CD4-positive, alpha-beta T cell treated with Interleukin-15 for 4 hours (primary cell): ENCODE data around the gene TRA2B.
"Not testable (repeated sequence)": the region's sequence is repeated elsewhere in the genome, so short reads cannot be mapped to it uniquely, and the experiment has no call there.

ENCODE experiments used
- DNase-seq: peaks from one replicate; pipeline ENCODE4 v3.0.0-alpha.2; 2020; ENCODE audit warnings: low spot score

Gene TRA2B

DNA sequence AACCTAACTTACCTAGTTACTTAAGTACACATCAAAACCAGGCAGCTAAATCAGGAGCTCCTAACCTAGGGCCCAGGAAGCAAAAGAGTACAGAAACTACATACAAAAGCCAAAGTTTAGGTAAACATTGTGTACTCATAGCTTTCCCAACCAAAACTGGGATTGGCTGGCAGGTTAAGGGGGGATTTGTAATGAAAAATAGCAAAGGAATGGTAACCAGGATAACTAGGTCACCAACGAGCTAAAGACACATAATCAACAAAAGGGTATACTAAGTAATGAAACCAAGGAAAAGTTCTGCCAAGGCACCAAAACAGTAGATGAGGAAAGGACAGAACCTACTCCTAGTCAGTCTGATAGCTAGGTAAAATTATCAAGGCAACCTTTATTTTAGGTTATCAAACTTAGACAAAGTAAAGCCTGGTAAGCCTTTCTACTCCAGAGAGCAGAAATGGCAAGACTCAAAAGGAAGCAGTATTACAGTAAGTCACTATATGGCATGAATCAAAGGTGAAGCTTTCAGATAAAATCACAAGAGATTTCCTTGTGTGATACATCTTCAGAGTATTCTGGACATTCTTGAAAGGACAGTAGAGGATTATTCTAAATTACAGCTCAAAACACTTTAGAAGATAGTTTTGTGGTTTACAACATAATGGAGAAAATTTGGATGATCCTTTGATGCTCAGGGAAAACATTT, 10.2 kb downstream of the TRA2B start:
- no peak for DNase-seq

GRCh38 chr3:185926445-185926844, 11.4 kb downstream of the TRA2B start:
- no peak for DNase-seq

DNA sequence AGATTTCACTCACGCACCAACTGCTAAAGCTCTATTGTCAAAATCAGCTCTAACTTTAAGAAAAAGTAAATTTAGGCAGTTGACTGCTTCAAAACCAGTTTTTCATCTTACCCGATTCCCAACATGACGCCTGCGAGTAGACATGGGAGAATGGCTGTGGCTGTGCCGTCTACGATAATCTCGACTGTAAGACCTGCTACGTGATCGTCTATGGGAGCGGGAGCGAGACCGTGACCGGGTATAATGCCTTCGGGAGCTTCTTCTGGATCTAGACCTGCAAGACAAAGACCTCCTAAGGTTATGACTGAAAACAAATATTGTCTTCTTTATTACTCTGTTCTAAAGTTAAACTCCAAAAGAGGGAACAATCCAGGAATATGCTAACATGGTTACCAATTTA, 12.5 kb downstream of the TRA2B start:
- DNase-seq: no peak

DNA sequence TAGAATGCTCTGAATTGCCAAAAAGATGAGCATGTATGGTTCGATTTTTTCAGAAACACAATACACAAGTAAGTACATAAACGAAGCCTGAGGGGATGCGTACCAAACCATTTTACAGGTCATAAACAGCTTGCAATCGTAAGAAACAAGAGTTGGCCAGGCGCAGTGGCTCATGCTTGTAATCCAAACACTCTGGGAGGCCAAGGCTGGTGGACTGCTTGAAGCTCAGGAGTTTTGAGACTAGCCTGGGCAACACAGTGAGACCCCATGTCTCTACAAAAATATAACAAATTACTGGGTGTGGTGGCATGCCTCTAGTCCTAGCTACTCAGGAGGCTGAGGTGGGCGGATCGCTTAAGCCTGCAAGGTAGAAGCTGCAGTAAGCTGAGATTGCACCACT, 13.4 kb downstream of the TRA2B start:
- DNase-seq: no peak

DNA sequence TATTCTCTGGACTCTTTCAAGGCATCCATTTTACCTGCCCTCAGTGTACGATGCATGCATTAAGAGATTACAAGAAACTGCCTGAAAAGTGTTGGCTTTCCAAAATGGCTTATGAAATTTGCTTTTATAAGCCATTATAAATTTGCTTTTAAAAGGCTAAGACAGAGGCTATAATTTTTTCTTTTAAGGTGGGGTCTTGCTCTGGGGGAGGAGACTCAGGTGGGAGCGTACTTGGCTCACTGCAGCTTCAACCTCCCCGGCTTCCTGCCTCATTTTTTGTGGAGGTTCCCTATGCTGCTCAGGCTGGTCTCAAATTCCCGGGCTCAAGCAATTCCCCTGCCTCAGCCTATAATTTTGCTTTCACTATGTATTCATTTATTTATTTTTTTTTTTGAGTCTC, 17.6 kb downstream of the TRA2B start:
- no peak for DNase-seq

- no peak for DNase-seq
These were observed 21.6 kb downstream of the TRA2B start for GRCh38 chr3:185916042-185916833.

- DNase-seq: no peak
These were observed 22.2 kb downstream of the TRA2B start for GRCh38 chr3:185915642-185916041.

DNA sequence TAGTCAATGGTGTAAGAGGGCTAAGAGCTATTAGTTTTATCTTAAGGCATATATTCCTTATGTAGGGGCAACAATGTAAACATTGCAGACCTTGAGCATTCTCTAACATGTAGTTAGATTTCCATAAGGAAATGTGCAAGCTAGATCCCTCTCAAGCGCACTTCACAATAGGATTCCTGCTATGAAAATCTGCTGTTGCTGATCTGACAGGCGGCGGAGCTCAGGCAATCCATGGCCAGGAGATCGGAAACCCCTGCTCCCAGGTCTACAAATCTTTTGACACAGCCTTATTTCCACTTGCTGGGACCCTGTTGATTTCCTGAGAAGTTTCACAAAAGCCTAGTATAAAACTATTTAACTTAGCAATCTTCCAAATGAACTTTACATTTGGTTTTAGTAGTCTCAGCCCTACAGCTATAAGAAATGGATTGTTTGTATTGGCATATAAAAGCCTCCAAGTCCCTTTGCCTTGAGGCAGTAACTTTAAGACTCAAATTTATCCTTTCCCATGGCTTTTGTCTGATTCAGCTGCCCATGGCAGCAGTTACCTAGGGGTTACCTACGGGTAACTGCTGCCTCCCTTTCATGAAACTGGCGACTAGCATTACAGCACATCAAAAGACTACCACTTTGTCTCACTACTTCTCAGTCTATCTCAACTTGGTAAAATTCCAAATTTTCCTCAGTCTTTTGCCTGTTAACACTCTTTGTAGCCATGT, 22.7 kb downstream of the TRA2B start:
- no peak for DNase-seq

DNA sequence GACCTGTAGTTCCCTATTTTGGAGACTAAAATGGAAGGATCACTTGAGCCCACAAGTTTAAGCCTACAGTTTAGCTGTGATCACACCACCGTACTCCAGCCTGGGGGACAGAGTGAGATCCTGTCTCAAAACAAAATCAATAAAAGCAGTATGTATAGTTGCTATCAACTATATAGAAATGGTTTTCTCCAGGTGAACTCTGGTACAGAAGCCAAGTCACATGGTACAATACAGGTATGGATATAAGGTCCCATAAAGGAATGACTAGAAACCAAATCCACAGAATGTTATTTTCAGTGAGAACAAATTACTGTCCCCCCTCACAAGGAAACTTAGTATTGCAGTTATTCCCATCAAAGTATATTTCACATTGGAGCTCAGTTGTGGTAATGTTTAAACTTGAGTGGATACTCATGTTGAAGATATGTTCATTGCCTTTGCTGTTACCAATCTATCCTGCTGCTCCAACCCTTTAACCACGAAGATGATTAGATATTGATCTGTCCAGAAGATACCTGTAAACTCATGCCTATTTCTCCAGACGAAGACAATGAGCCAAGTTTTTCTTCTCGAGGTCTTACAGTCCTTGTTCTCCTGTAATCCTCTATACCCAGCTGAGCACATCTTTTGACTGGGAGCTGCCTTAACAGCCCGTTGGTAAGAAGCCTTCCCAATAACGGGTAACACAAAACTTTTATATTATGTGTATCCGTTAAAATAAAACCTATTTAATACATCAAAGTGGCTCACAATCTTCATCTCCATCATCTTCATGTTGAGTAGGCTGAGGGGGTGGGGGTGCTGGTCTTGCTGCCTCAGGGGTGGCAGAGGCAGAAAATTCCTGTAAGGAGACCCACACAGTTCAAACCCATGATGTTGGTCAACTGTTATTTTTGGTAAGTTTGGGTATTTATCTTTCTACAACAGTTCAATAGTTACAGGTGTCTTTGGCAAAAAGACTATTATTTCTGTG, 24.6 kb downstream of the TRA2B start:
- no peak for DNase-seq

- no peak for DNase-seq
These were observed 25.3 kb downstream of the TRA2B start for GRCh38 chr3:185912512-185912911.

DNA sequence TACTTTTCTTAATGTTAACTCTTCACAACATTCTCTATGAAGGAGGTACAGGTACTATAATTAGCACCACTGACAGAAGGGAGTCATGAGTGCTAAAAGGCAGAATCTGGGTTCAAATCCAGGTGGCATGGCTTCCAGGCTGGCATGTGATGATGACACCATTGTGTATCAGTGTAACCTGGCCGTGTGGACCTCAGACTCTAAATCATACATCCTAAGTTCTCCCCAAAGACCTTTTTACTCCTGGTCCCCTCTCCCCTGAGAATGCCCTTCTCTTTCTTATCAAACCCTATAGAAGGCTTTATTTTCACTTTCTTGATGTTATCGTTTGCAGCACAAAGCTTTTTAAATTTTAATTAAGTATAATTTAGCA, 26.8 kb downstream of the TRA2B start:
- not testable (repeated sequence) for DNase-seq

DNA sequence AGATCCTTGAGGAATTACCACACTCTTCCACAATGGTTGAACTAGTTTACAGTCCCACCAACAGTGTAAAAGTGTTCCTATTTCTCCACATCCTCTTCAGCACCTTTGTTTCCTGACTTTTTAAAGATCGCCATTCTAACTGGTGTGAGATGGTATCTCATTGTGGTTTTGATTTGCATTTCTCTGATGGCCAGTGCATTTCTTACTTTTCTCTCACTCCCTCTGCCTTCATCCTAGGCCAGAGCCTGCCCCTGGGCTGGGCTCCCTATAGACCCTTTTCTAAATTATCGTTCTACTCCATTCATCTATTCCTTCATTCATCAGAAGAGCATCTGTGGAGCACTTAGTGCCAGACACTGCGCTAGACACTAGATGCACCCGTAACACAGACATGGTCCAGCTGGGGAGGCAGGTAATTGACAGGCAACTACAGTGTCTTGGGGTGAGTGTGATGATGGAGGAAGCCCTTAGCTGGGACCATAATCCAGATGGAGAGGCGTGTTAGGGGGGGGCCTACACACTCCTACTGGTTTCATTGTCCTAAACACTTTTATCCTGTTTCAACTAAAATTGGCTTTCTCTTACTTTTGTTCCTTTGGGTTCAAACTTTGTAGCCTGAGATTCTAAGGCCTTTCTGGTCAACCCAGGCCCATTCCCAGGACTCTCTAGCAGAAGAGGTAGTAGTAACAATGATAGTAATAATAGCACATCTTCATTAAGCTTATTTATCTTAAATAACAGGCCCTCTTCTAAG, 27.3 kb downstream of the TRA2B start:
- not testable (repeated sequence) for DNase-seq

- not testable (repeated sequence) for DNase-seq
These were observed 27.9 kb downstream of the TRA2B start for GRCh38 chr3:185909913-185910312.

- DNase-seq: no peak
These were observed 37.6 kb downstream of the TRA2B start for GRCh38 chr3:185900228-185900627.

DNA sequence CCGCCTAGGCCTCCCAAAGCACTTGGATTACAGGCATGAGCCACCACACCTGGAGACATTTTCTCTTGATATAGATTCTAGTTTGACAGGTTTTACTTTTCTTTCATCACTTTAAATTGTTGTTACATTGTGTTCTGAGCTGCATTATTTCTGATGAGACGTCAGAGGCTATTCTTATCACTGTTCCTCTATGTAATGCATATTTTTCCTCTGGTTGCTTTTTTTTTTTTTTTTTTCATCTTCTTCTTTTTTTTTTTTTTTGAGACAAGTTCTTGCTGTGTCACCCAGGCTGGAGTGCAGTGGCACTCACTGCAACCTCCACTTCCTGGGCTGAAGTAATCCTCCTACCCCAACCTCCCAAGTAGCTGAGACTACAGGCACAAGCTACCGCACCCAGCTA, 41.2 kb downstream of the TRA2B start:
- no peak for DNase-seq

- DNase-seq: no peak
These were observed 50.7 kb downstream of the TRA2B start for GRCh38 chr3:185887066-185887465.

- DNase-seq: no peak
These were observed 53.2 kb downstream of the TRA2B start for GRCh38 chr3:185884641-185885040.

DNA sequence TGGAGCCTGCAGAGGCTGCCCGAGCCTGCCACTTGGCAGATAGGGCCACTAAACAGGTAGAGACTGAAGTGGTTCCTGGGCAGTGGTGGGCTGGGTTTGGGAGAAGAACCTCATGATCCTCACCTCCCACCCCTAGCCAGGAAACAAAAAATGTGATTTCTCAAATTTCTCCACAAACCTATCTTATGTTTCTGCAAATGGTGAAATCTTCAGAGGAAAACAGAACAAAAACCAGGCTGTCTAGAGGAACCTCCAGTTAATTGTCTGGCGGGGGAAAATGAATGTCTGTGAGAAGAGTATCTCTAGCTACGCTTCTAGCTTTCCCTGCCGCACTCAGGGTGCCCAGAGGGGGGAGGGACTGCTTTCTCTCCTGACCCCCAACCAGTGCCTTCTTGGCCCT, 55.9 kb downstream of the TRA2B start:
- DNase-seq: no peak

DNA sequence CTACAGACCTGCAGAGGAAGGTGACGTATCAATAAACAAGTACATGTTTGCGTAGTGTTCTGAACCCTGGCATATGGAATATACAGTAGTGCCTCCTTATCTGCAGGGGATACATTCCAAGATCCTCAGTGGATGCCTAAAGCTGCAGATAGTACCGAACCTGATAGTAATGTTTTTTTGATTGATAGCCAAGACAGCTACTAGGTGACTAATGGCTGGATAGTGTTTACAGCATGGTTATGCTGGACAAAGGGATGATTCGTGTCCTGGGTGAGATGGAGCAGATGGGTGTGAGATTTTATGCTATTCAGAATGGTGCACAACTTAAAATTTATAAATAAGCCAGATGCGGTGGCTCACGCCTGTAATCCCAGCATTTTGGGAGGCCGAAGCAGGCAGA, 57.2 kb downstream of the TRA2B start:
- DNase-seq: no peak

DNA sequence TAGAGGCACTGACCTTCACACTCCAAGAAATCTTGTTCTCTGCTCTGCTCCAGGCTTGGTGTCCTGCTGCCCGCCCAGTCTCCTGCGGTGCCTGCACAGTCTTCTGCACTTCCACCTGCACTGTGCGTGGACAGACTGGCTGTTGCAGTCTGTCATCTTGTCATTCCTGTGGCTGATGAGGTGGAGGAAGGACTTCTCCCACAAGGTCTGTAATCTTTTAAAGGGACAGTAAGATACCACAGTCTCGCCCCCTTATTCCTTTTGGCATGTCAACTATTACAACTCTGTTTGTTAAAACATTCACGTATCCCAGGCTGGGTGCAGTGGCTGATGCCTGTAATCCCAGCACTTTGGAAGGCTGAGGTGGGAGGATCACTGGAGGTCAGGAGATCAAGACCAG, 58.9 kb downstream of the TRA2B start:
- no peak for DNase-seq

- no peak for DNase-seq
These were observed 63.7 kb downstream of the TRA2B start for GRCh38 chr3:185874119-185874518.
